ENCODE data around the gene ATF6B.

The ATF6B gene

DNA sequence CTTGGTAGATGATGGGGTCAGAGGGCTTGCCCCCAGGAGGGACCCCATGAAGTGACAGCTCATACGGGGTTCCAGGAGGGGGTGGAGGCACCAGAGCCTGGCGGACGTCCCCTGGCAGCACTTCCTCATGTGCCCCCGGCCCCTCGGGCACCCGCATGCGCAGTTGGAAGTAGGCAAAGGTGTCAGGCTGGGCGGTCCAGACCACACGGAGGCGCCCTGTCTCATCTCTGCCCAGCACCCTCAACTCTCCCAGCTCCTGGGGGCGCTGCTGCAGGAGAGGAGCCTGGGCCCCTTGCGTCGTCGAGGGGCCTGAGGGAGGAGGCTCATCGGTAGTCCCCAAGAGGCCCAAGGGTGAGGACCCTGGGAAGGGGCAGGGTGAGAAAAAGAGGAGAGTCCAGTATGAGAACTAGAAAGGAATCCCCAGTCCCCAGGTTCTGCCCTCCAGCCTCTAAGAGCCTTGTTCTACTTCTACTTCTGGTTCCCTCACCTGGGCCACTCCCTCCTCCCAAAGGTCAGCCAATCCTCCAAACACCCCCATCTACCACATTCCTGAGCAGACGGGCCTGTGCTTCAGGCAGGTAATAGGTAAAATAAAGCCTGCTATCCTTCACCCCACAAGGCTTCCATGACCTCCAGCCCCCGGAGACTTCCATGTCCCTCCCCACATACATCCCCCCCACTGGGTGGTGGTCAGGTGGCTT, 42.1 kb downstream of the ATF6B start:
- TF ChIP-seq, protein P1, sequence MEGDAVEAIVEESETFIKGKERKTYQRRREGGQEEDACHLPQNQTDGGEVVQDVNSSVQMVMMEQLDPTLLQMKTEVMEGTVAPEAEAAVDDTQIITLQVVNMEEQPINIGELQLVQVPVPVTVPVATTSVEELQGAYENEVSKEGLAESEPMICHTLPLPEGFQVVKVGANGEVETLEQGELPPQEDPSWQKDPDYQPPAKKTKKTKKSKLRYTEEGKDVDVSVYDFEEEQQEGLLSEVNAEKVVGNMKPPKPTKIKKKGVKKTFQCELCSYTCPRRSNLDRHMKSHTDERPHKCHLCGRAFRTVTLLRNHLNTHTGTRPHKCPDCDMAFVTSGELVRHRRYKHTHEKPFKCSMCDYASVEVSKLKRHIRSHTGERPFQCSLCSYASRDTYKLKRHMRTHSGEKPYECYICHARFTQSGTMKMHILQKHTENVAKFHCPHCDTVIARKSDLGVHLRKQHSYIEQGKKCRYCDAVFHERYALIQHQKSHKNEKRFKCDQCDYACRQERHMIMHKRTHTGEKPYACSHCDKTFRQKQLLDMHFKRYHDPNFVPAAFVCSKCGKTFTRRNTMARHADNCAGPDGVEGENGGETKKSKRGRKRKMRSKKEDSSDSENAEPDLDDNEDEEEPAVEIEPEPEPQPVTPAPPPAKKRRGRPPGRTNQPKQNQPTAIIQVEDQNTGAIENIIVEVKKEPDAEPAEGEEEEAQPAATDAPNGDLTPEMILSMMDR (IDR thresholded peaks at IDR 0.05; ENCODE audit: low read length): peak; percentile 29
- TF ChIP-seq EZH2 (optimal IDR thresholded peaks at IDR 0.05; ENCODE audit: low read depth, low read length) (no peak), EZH2phosphoT487 (IDR thresholded peaks at IDR 0.05; ENCODE audit: low read length) (no peak)
- H3K27me3 ChIP-seq (replicated peaks; ENCODE audit: insufficient read depth, low read length): peaks cover 93% of the 10 kb centered on the region
- H3K36me3 ChIP-seq (replicated peaks; ENCODE audit: insufficient read depth, low read length): no peaks in the 10 kb centered on the region
- no peaks in the 10 kb centered on the region for H3F3A ChIP-seq (ENCODE audit: insufficient read depth, low read length)
- H2AFZ ChIP-seq (ENCODE audit: low read length): no peak overlapping the region
- no peak overlapping the region for H3K27ac ChIP-seq (ENCODE audit: low read length)
- peaks cover 4% of the 10 kb centered on the region; the same call in 1 of the 2 replicates for H3K4me1 ChIP-seq (ENCODE audit: low read length)
- DNase-seq: no peak
- H3K4me2 ChIP-seq (ENCODE audit: low read depth, low read length): no peak overlapping the region
- H3K9me3 ChIP-seq (replicated peaks; ENCODE audit: insufficient read depth, low read length): no peaks in the 10 kb centered on the region
- H4K20me1 ChIP-seq (ENCODE audit: insufficient read depth, low read length): no peaks in the 10 kb centered on the region
- no peaks in the 10 kb centered on the region for H3K79me2 ChIP-seq (ENCODE audit: low read length)
- no peak overlapping the region for H3K9ac ChIP-seq (ENCODE audit: low read length)
- H3K9me2 ChIP-seq (replicated peaks; ENCODE audit: insufficient read depth, low read length): no peaks in the 10 kb centered on the region
- no peak overlapping the region for H3K4me3 ChIP-seq (ENCODE audit: low read length)

DNA sequence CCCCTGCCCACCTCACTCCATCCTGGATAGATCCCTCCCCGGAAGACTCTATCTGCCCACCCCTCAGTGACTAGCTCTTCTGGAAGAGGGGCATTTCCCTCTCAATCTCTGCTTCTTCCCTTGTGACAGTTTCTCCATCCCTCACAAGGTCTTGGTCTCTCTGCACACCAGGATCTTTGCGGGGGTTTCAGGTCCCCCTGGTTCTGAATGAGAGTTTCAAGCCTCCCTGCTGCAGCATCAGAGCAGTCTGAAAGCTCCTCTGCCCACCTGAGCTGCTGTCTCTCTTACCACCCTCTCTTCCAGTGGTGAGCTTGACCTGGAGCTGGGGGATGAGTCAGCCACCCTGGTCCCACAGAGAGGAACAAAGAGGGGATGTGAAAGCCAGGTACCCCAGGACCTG, 43.3 kb downstream of the ATF6B start:
- peaks cover 4% of the 10 kb centered on the region; the same call in 1 of the 2 replicates for H3K4me1 ChIP-seq (ENCODE audit: low read length)
- H3F3A ChIP-seq (ENCODE audit: insufficient read depth, low read length): no peaks in the 10 kb centered on the region
- H3K79me2 ChIP-seq (ENCODE audit: low read length): no peaks in the 10 kb centered on the region
- TF ChIP-seq EZH2 (optimal IDR thresholded peaks at IDR 0.05; ENCODE audit: low read depth, low read length) (no peak), EZH2phosphoT487 (IDR thresholded peaks at IDR 0.05; ENCODE audit: low read length) (no peak)
- TF ChIP-seq, protein P1 (IDR thresholded peaks at IDR 0.05; ENCODE audit: low read length): no peak
- no peaks in the 10 kb centered on the region for H3K36me3 ChIP-seq (replicated peaks; ENCODE audit: insufficient read depth, low read length)
- H3K9me3 ChIP-seq (replicated peaks; ENCODE audit: insufficient read depth, low read length): no peaks in the 10 kb centered on the region
- no peak overlapping the region for H3K9ac ChIP-seq (ENCODE audit: low read length)
- no peak overlapping the region for H3K4me2 ChIP-seq (ENCODE audit: low read depth, low read length)
- H3K27me3 ChIP-seq (replicated peaks; ENCODE audit: insufficient read depth, low read length): peaks cover 93% of the 10 kb centered on the region
- no peak overlapping the region for H3K4me3 ChIP-seq (ENCODE audit: low read length)
- H2AFZ ChIP-seq (ENCODE audit: low read length): no peak overlapping the region
- DNase-seq: no peak
- no peaks in the 10 kb centered on the region for H4K20me1 ChIP-seq (ENCODE audit: insufficient read depth, low read length)
- no peak overlapping the region for H3K27ac ChIP-seq (ENCODE audit: low read length)
- no peaks in the 10 kb centered on the region for H3K9me2 ChIP-seq (replicated peaks; ENCODE audit: insufficient read depth, low read length)

DNA sequence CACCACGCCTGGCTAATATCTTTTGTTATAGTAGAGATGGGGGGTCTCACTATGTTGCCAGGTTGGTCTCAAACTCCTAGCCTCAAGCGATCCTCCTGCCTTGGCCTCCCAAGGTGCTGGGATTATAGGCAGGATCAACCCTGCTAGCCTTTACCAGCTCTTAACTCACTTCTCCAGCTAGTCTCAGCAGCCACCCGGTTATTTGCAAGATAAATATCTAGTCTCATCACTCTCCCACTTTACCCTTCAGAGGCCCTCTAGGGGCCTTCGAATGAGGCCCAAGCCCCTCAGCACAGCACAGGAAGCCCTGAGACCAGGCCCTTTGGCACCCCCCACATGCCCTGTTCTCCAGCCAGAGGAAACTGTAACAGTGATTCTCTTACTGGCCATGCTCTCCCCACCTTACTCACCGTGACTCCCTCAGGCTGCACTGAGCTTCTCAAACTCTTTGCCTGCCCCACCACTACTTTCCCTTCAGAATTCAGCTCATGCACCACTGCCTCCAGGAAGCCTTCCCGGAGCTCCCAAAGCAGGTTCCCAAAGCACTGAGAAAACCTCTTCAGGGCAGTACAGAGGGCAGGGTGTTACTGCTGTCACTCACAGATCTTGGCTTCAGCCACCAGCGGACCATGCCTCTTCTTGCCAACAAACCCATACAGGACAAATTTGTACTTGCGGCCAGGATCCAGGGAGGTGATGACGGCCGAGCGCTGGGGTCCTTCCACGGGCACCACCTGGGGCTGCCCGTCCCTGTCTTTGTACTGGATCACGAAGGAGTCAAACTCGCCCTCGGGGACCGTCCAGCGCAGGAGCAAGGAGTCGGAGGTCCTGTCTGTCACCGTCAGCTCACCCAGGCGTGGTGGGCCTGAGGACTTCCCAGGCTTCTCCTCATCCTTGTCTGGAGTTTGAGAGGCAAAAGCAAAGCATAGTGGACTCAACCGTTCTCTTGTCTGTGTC, 44.0 kb downstream of the ATF6B start:
- Histone ChIP-seq H3K4me1 (ENCODE audit: low read length) (peaks cover 4% of the 10 kb centered on the region; the same call in 1 of the 2 replicates), H3K27me3 (replicated peaks; ENCODE audit: insufficient read depth, low read length) (peaks cover 93% of the 10 kb centered on the region), H3K4me3 (ENCODE audit: low read length) (no peak overlapping the region), H3K9me3 (replicated peaks; ENCODE audit: insufficient read depth, low read length) (no peaks in the 10 kb centered on the region), H3K4me2 (ENCODE audit: low read depth, low read length) (no peak overlapping the region), H3F3A (ENCODE audit: insufficient read depth, low read length) (no peaks in the 10 kb centered on the region), H4K20me1 (ENCODE audit: insufficient read depth, low read length) (no peaks in the 10 kb centered on the region), H2AFZ (ENCODE audit: low read length) (no peak overlapping the region), H3K27ac (ENCODE audit: low read length) (no peak overlapping the region), H3K9ac (ENCODE audit: low read length) (no peak overlapping the region), H3K9me2 (replicated peaks; ENCODE audit: insufficient read depth, low read length) (no peaks in the 10 kb centered on the region), H3K36me3 (replicated peaks; ENCODE audit: insufficient read depth, low read length) (no peaks in the 10 kb centered on the region), H3K79me2 (ENCODE audit: low read length) (no peaks in the 10 kb centered on the region)
- TF ChIP-seq, protein P1 (IDR thresholded peaks at IDR 0.05; ENCODE audit: low read length): no peak
- no peak for TF ChIP-seq EZH2 (optimal IDR thresholded peaks at IDR 0.05; ENCODE audit: low read depth, low read length)
- no peak for TF ChIP-seq EZH2phosphoT487 (IDR thresholded peaks at IDR 0.05; ENCODE audit: low read length)
- no peak for DNase-seq

Data from MM.1S (cell line).